Putamen (tissue), 1 donor: ENCODE measurements around the gene MACIR.

Experiments
- DNase-seq: peaks from one replicate; pipeline ENCODE4 v3.0.0-alpha.2; 2016; ENCODE audit warnings: low spot score

Gene MACIR

DNA sequence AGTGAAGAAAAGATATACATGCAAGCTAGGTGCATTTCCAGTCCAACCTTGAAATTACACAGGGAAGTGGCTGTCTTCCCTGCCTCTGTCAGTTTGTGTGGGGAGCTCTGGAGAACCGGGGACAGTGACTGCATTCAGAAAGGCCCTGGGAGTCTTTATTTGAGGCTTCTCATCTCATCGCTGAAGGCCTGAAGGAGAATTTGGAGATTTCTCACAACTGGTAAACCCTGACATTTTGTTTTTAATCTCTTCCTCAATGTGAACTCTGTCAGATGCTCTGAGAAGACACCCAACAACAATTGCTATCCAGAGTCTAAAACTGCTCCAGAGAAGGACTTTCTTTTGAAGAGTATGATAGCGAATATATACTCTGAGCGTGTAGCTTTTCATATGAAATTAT is 33.0 kb downstream of the MACIR start:
- no peak for DNase-seq

DNA sequence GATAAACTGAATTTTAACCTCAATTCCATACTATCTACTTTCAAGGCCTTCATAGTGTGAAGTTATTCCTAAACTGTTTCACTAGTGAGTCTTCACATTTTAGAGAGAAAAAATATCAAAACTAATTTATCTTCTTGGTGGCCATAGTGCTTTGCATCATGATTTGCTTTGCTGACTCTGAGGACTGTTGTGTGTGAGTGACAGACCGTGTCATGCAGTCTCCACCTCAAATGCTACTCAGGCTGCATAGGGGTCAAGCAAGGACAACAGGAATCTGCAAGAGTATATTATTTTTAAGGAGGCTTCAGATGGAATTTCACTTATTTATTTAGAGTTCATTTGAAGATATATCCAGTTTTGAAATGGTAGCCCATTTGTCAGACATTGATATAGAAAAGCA is 34.5 kb downstream of the MACIR start:
- no peak for DNase-seq

DNA sequence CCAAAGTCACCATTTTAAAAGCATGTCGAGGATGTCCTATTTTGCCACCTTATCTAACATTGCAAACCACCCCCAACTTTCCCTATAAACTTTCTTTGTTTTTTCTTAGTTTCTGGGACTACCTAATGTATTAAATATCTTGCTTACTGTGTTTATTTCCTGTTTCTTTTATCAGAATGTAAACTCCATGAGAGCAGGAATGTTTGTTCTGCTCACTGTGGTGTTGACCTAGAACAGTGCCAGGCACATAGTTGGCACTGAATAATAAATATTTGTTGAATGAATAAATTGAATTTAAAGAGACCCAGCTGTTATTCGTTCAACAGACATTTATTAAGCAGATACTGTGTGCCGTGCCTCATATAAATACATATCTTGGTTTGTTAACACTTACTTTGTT is 35.2 kb downstream of the MACIR start:
- DNase-seq, result no peak

DNA sequence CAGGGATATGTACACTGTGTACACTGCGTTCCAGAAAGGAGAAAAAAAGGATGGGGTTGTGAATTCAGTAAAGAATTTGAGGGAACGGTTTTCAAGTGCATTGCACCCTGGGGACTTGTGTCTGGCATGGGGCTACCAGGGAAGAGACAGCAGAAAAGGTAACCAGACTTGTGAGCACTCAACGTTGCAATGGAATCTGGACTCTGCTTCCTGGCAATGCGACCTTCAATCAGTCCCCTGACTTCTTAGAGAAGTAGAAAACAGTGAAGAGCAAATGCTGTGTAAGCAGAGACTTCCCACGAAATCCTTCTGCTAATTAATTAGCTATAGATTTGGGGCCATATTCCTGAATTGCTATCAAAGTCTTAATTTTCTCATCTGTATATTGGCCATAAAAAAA is 36.3 kb downstream of the MACIR start:
- no peak for DNase-seq

DNA sequence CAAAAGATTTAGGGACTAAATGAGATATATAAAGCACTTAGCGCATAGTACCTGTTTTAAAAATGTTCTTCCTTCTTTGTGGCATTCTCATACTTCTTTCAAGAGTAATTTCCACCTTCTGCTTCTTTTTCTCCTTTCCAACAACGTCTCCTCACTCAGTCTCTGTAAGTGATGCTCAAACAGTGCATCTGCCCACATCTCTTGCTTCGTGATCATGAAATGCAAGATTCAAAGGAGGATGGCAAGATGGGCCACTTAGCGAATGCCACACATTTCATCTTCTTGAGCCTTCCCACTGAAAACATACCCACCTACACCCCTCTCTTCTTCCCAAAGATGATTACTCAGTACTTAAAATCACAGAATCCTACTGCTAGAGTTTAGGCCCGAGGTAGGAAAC is 36.9 kb downstream of the MACIR start:
- DNase-seq, result no peak

DNA sequence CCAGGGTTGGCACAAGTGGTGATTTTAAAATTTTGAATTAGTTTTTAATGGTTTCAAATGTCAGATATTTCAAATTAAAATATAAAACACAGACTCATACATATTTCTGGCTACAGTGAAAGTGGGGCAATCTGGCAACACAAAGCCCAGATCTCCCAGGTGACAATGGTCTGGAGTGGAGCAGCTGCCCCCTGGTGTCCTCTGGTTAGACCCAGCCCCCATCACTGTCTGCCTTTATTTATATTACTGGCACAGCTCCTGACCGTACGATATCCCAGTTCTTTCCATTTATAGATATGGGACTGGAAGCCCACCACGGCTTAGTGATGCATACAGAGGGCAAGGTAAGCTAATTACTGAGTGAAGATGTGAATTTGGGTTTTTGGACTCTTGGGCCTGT is 37.3 kb downstream of the MACIR start:
- no peak for DNase-seq

DNA sequence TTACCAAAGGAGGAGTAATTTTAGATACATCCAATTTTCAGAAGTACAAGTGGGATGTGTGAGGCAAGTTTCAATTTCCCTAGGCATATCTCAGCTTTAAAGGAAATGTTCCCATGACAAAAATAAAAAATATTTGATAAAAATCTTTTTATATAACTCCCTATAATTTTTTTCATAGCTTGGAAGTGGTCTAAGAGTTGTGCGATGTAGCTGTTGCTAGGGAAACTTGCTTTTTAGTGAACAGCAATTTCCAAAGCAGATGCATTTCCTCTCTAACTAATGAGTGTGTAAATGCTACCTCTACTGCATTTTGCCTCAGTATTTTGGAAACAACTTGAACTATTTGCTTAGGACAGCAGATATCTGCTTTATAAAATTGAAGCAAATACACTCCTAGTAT is 39.6 kb downstream of the MACIR start:
- DNase-seq, result no peak

DNA sequence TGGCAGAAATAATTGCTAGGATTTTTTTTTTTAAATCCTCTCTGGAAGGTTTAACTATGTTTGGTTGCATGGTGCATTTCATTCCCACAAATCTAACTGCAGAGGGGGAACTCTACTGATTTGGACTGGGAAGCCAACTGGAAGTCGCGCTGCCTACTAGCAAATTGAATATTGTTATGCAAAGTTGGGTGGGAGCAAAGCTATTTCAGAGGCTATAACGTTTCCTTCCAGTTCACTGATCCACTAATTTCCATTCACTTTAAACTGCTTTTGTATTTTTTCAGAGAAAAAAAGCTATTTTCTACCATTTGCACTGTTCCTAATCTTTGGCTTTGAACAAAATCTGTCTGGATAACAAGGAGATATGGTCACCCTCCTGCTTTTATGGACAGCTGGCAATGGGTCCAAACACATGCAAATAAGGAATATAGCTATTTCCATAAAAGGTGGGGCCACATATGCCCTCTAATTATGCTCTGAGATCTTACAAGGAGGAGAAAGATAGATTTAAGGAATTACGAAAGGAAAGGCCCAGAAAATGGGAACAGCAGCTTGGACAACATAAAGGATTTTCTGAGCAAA is 40.1 kb downstream of the MACIR start:
- no peak for DNase-seq

DNA sequence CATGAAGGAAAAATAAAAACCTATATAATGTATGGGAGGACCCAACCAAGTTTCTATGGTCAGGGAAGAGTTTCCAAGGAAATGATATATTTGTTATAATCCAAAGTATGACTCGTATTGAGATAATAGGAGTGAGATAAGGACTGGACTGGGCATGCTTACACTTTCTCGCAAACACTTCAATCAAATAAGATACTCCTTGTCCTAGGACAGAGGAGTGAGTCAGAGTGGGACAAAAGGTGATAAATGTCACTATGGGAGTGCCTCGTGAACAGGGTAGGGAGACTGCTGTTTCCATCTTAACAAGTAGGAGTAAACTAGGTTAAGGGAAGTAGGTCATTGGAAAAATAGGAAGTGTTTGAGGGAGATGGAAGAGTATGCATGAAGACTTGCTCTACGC is 47.2 kb downstream of the MACIR start:
- no peak for DNase-seq

DNA sequence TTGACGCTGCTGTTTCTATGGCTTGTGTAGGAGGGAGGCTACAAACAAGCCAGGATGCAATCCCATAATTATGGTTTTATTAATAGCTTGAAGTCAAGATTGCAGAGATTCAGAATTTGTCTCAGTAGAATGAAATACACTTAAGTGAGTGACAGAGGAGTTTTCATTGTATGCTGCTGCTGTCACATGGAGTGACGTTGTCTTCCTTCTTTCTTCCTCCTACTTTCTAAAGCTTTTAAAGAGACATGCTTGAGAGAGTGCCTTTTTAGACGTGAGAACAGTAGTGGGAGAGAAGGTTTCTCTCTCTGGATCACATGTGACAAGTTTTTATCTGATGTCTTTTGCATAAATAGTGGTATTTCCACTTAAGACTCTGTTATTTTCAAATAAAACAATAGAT is 48.9 kb downstream of the MACIR start:
- DNase-seq, result no peak

DNA sequence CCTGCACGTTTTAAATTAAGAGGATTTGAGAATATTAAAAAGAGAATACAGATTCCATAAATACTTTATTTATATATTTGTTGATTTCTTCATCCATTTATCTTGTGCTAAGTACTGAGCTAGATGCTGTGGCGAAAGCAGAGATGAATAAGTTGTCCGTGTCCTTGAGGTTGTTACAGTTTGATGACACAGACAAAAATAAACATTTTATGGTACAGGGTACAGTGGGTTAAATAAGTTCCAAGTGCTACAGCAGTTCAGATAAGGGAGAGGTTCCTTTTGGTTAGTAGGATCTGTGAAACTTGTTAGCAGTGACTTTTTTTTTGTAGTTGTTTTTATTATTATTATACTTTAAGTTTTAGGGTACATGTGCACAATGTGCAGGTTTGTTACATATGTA is 50.2 kb downstream of the MACIR start:
- no peak for DNase-seq

DNA sequence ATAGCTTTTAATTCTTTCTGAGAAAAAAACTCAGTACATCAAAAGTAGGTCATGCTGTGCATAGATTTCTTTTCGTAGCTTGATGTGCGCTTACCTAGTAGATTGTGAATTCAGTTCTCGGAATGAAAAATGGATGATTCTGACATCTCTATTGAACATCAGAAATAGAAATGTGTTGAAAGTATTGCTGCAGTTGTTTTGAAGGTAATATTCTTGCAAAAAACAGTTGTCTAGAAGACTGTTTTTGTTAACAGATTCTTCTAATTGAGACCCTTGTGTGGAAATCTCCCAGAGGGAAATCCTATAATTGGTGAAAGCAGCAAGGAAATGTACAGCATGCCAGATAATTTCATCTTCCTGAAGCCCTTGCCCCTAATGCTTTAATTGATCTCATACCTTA is 54.5 kb downstream of the MACIR start:
- no peak for DNase-seq

DNA sequence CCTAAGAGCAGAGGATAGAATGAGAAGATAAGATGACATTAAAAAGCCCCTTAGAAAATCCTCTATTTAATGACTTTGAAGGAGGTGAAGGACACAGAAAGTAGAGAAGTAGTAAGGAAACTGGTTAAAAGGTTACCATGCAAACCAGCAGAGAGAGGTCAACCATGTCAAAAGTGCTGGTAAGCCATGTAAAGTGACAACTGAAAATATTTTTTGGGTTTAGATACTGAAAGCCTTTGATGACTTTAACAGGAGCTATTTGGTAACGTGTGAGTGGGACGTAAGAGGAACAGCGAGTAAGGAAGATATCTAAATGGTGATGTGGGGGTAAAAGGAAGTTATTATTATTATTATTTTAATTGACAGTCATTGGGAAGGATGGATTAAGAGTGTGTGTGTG is 56.9 kb downstream of the MACIR start:
- DNase-seq, result no peak

DNA sequence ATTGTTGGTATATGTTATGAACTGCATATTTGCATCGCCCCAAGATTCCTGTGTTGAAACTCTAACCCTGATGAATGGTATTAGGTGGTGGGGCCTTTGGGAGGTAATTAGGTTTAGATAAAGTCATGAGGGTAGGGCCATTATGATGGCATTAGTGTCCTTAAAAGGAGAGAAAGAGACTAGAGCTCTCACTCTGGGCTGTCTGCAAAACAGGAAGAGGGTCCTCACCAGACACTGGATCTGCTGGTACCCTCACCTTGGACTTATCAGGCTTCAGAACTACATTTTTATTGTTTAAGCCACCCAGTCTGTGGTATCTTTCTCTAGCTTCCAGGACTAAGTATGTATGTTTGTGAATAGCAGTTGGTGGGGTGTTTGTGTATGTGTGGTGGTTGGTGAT is 68.9 kb downstream of the MACIR start:
- DNase-seq, result no peak

DNA sequence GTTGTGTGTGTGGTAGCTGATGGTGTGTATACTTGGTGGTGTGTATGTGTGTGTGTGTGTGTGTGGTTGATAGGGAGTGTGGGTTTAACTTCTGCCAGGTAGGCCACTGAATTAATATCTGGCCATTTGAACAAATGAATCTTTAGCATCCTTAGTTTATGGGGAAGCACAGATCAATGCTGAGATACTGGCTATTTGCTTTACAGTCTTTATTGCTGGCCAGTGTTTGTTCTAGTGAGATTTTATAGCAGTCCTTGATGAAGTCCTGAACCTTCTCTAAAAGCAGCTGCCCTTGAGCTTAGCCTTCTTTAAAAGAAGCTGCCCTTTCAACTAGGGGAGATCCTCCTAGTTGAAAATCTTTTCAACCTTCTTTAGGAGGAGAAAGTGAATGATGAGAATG is 69.3 kb downstream of the MACIR start:
- no peak for DNase-seq
